ENCODE data around the gene ZMYND11. TPM values are rescaled to one million over a fixed set of nuclear protein-coding genes. Genes with fewer than 3 reads are reported as not detected.
A peak's percentile ranks its signal among the peaks of the same experiment; 100 is the strongest.

ZMYND11 gene
- 41.6 TPM for total RNA-seq (ENCODE audit: unreplicated experiment)
- long read RNA-seq, partial matches to known transcripts, result 3 of 6 reads
- long read RNA-seq, other reads (novel, unspliced or antisense), result 3 of 6 reads

- DNase-seq (ENCODE audit: low spot score), result peak; percentile 64
- no peaks in the 10 kb centered on the region for H3K9me3 Mint-ChIP-seq (ENCODE audit: unreplicated experiment)
- TF ChIP-seq CTCF (IDR thresholded peaks at IDR 0.05; ENCODE audit: unreplicated experiment), result no peak
- peak within 1 kb of the TSS; percentile 96 for H3K4me3 Mint-ChIP-seq (ENCODE audit: unreplicated experiment)
- peaks cover 14% of the 10 kb centered on the region for H3K27me3 Mint-ChIP-seq (ENCODE audit: unreplicated experiment)
- peaks cover 3% of the 10 kb centered on the region for H3K36me3 Mint-ChIP-seq (ENCODE audit: low read depth, unreplicated experiment)
- peak within 1 kb of the TSS; percentile 84 for H3K27ac Mint-ChIP-seq (ENCODE audit: unreplicated experiment)
- peaks cover 15% of the 10 kb centered on the region for H3K4me1 Mint-ChIP-seq (ENCODE audit: unreplicated experiment)
Observed at GRCh38 chr10:135132-135600, at the start of gene ZMYND11. Gene ZMYND11 (plus strand): TSS chr10:135455. CDS start chr10:180013, 44,558 bp downstream.

- peaks cover 10% of the 10 kb centered on the region for H3K27me3 Mint-ChIP-seq (ENCODE audit: unreplicated experiment)
- DNase-seq (ENCODE audit: low spot score), result no peak
- no peak overlapping the region for H3K27ac Mint-ChIP-seq (ENCODE audit: unreplicated experiment)
- no peak for TF ChIP-seq CTCF (IDR thresholded peaks at IDR 0.05; ENCODE audit: unreplicated experiment)
- H3K36me3 Mint-ChIP-seq (ENCODE audit: low read depth, unreplicated experiment), result no peaks in the 10 kb centered on the region
- H3K4me3 Mint-ChIP-seq (ENCODE audit: unreplicated experiment), result no peak overlapping the region
- no peaks in the 10 kb centered on the region for H3K9me3 Mint-ChIP-seq (ENCODE audit: unreplicated experiment)
- no peaks in the 10 kb centered on the region for H3K4me1 Mint-ChIP-seq (ENCODE audit: unreplicated experiment)
Observed at GRCh38 chr10:86031-86430, 49.2 kb upstream of the ZMYND11 start.

DNA sequence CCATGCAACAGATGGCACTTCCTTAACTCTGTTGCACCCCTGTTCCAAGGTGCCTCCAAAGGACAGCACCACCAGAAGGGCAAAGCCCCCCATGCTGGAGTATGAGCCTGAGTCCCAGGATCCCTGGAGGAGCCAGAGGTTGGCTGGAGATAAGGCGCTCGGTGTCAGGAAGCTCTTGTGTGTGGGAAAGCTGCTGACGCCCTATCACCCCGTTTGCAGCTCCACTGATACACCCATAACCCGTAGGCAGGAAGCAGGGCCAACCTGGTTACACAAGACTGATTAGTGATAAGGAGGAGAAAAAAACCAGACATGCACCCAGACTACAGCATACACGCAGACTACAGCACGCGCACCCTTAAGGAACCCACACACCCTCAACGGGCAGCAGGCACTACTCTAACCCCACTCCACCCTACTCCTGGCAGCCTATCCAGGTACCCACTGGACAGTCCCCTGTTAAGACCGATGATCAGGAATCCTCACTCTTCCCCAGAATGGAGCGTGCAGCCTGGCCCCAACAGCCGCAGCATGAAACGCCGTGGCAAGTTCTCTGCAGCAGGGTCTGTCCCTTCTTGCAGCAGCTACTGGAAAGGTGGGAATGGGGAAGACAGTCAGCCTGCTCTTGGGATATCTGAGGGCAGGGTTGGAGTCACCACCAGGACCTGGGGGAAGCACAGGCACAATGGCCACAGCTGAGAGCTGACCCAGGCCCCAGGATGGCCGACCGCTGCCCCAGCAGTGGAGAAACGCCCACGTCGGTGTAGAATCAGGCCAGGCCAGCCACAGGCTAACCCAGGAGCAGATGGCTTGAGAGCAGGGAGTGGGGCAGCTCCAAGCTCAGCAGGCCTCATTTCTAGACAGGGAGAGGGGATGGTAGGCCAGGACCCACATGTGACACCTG lies 47.8 kb upstream of the ZMYND11 start:
- TF ChIP-seq CTCF (IDR thresholded peaks at IDR 0.05; ENCODE audit: unreplicated experiment), result no peak
- H3K27ac Mint-ChIP-seq (ENCODE audit: unreplicated experiment), result no peak overlapping the region
- no peaks in the 10 kb centered on the region for H3K36me3 Mint-ChIP-seq (ENCODE audit: low read depth, unreplicated experiment)
- H3K4me3 Mint-ChIP-seq (ENCODE audit: unreplicated experiment), result no peak overlapping the region
- DNase-seq (ENCODE audit: low spot score), result no peak
- peaks cover 8% of the 10 kb centered on the region for H3K27me3 Mint-ChIP-seq (ENCODE audit: unreplicated experiment)
- H3K4me1 Mint-ChIP-seq (ENCODE audit: unreplicated experiment), result no peaks in the 10 kb centered on the region
- no peaks in the 10 kb centered on the region for H3K9me3 Mint-ChIP-seq (ENCODE audit: unreplicated experiment)

DNA sequence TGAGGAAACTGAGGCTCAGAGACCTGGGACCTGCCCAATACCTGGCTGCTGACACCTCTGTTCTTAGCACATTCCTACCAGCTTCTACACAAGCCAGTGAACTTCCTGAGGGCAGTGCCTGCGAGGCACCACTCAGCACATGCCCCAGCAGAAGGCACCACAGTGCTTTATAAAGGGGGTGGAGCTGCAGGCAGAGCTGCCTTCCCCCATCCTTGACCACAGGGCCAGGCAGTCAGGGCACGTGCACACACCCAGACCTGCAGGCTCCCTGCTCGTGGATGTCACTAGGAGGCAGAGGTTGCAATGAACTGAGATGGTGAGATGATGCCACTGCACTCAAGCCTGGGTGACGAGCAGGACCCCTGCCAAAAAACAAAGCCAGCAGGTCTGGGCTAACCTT lies 47.0 kb upstream of the ZMYND11 start:
- H3K27me3 Mint-ChIP-seq (ENCODE audit: unreplicated experiment), result peaks cover 6% of the 10 kb centered on the region
- no peak overlapping the region for H3K4me3 Mint-ChIP-seq (ENCODE audit: unreplicated experiment)
- H3K36me3 Mint-ChIP-seq (ENCODE audit: low read depth, unreplicated experiment), result no peaks in the 10 kb centered on the region
- no peak for TF ChIP-seq CTCF (IDR thresholded peaks at IDR 0.05; ENCODE audit: unreplicated experiment)
- no peaks in the 10 kb centered on the region for H3K4me1 Mint-ChIP-seq (ENCODE audit: unreplicated experiment)
- no peaks in the 10 kb centered on the region for H3K9me3 Mint-ChIP-seq (ENCODE audit: unreplicated experiment)
- no peak for DNase-seq (ENCODE audit: low spot score)
- H3K27ac Mint-ChIP-seq (ENCODE audit: unreplicated experiment), result no peak overlapping the region

GRCh38 chr10:89248-89647 lies 46.0 kb upstream of the ZMYND11 start:
- no peak for DNase-seq (ENCODE audit: low spot score)
- no peak overlapping the region for H3K4me3 Mint-ChIP-seq (ENCODE audit: unreplicated experiment)
- no peaks in the 10 kb centered on the region for H3K36me3 Mint-ChIP-seq (ENCODE audit: low read depth, unreplicated experiment)
- TF ChIP-seq CTCF (IDR thresholded peaks at IDR 0.05; ENCODE audit: unreplicated experiment), result no peak
- peaks cover 6% of the 10 kb centered on the region for H3K27me3 Mint-ChIP-seq (ENCODE audit: unreplicated experiment)
- H3K4me1 Mint-ChIP-seq (ENCODE audit: unreplicated experiment), result no peaks in the 10 kb centered on the region
- H3K27ac Mint-ChIP-seq (ENCODE audit: unreplicated experiment), result no peak overlapping the region
- H3K9me3 Mint-ChIP-seq (ENCODE audit: unreplicated experiment), result no peaks in the 10 kb centered on the region

Measured in endothelial cell (in vitro differentiated cells).